H9 (cell line): ENCODE data around the gene SMNDC1. TPM values are rescaled to one million over a fixed set of nuclear protein-coding genes. Genes with fewer than 3 reads are reported as not detected.

Experiments used
- DNase-seq: peaks from one replicate; pipeline ENCODE4 v3.0.0-alpha.2; 2017
- H2AFZ ChIP-seq: one replicate; pipeline ENCODE4 v1.6.1; 2013; ENCODE audit warnings: mild to moderate bottlenecking, low read length, control low read depth, moderate library complexity
- H2AK5ac ChIP-seq: 2 replicates; pipeline ENCODE4 v1.6.1; 2013; ENCODE audit warnings: low read length, control low read depth, mixed read lengths; ENCODE audit not compliant: insufficient read length
- H2BK120ac ChIP-seq: one replicate; pipeline ENCODE4 v1.6.1; 2013; ENCODE audit warnings: low read depth, mild to moderate bottlenecking, low read length, control low read depth, inconsistent platforms; ENCODE audit not compliant: poor library complexity, severe bottlenecking
- H2BK12ac ChIP-seq: 2 replicates; pipeline ENCODE4 v1.6.1; 2013; ENCODE audit warnings: low read length, control low read depth, mixed read lengths, low read depth; ENCODE audit not compliant: insufficient read length
- H2BK15ac ChIP-seq: 2 replicates; pipeline ENCODE4 v1.6.1; 2013; ENCODE audit warnings: low read depth, low read length, control low read depth
- H2BK20ac ChIP-seq: one replicate; pipeline ENCODE4 v1.6.1; 2013; ENCODE audit warnings: low read depth, mild to moderate bottlenecking, low read length, control low read depth, inconsistent platforms; ENCODE audit not compliant: poor library complexity, severe bottlenecking
- H2BK5ac ChIP-seq: 2 replicates; pipeline ENCODE4 v1.6.1; 2013; ENCODE audit warnings: low read length, control low read depth, mixed read lengths; ENCODE audit not compliant: insufficient read length
- H3K14ac ChIP-seq: 2 replicates; pipeline ENCODE4 v1.6.1; 2013; ENCODE audit warnings: low read length, control low read depth; ENCODE audit not compliant: insufficient read depth
- H3K18ac ChIP-seq: 2 replicates; pipeline ENCODE4 v1.6.1; 2013; ENCODE audit warnings: low read depth, mild to moderate bottlenecking, mixed read lengths, low read length, control low read depth; ENCODE audit not compliant: insufficient read length
- H3K23ac ChIP-seq: 2 replicates; pipeline ENCODE4 v1.6.1; 2013; ENCODE audit warnings: low read length, control low read depth, mixed read lengths, low read depth; ENCODE audit not compliant: insufficient read length
- H3K23me2 ChIP-seq: 2 replicates; pipeline ENCODE4 v1.6.1; 2013; ENCODE audit warnings: low read depth, mild to moderate bottlenecking, mixed read lengths, low read length, control low read depth; ENCODE audit not compliant: insufficient read length, poor library complexity, severe bottlenecking
- H3K27ac ChIP-seq: 2 replicates; pipeline ENCODE4 v1.5.1; 2013; ENCODE audit warnings: low read length, control low read depth, mixed read lengths, low read depth; ENCODE audit not compliant: insufficient read length
- H3K27me3 ChIP-seq: 2 replicates; pipeline ENCODE4 v1.6.1; 2013; ENCODE audit warnings: low read length, control low read depth, inconsistent platforms; ENCODE audit not compliant: insufficient read depth
- H3K4ac ChIP-seq: 2 replicates; pipeline ENCODE4 v1.6.1; 2013; ENCODE audit warnings: low read depth, mild to moderate bottlenecking, control low read depth, inconsistent platforms, low read length, moderate library complexity
- H3K4me1 ChIP-seq: 2 replicates; pipeline ENCODE4 v1.6.1; 2013; ENCODE audit warnings: low read length, control low read depth, inconsistent platforms; ENCODE audit not compliant: insufficient read depth
- H3K4me2 ChIP-seq: 2 replicates; pipeline ENCODE4 v1.6.1; 2013; ENCODE audit warnings: low read length, control low read depth, mixed read lengths; ENCODE audit not compliant: insufficient read length, insufficient read depth
- H3K56ac ChIP-seq: 2 replicates; pipeline ENCODE4 v1.6.1; 2013; ENCODE audit warnings: low read depth, mild to moderate bottlenecking, mixed read lengths, low read length, control low read depth; ENCODE audit not compliant: insufficient read length
- H3K79me1 ChIP-seq: 2 replicates; pipeline ENCODE4 v1.6.1; 2013; ENCODE audit warnings: low read depth, mild to moderate bottlenecking, moderate library complexity, low read length, control low read depth, inconsistent platforms; ENCODE audit not compliant: insufficient read depth, poor library complexity, severe bottlenecking
- H3K79me2 ChIP-seq: 2 replicates; pipeline ENCODE4 v1.6.1; 2013; ENCODE audit warnings: low read length, control low read depth, inconsistent platforms; ENCODE audit not compliant: insufficient read depth
- H3K9ac ChIP-seq: 2 replicates; pipeline ENCODE4 v1.6.1; 2013; ENCODE audit warnings: low read length, control low read depth, mixed read lengths; ENCODE audit not compliant: insufficient read length; ENCODE audit errors: extremely low read depth
- H3K9me3 ChIP-seq: one replicate; pipeline ENCODE4 v1.6.1; 2013; ENCODE audit warnings: low read depth, low read length, inconsistent platforms; ENCODE audit not compliant: control insufficient read depth
- H3T11ph ChIP-seq: one replicate; pipeline ENCODE4 v1.6.1; 2013; ENCODE audit warnings: mild to moderate bottlenecking, low read length, control low read depth, inconsistent platforms
- H4K20me1 ChIP-seq: one replicate; pipeline ENCODE4 v1.6.1; 2013; ENCODE audit not compliant: control insufficient read depth, insufficient read length, insufficient read depth
- H4K5ac ChIP-seq: 2 replicates; pipeline ENCODE4 v1.6.1; 2013; ENCODE audit warnings: low read depth, mild to moderate bottlenecking, mixed read lengths, low read length, control low read depth; ENCODE audit not compliant: insufficient read length
- H4K8ac ChIP-seq: replicated peaks from 2 replicates; pipeline ENCODE4 v1.6.1; 2013; ENCODE audit warnings: low read length, control low read depth, mixed read lengths, low read depth; ENCODE audit not compliant: insufficient read length
- H4K91ac ChIP-seq: 2 replicates; pipeline ENCODE4 v1.6.1; 2013; ENCODE audit warnings: low read depth, mild to moderate bottlenecking, moderate library complexity, mixed read lengths, low read length, control low read depth; ENCODE audit not compliant: insufficient read length
- H3K27ac Mint-ChIP-seq, 3 experiments: 2 replicates in 2 of 3; 3 replicates in 1 of 3; pipeline ENCODE4 v1.8.0; 2020 to 2021; ENCODE audit warnings: mixed read lengths in 3 of 3, mild to moderate bottlenecking in 1 of 3, moderate library complexity in 1 of 3
- H3K27me3 Mint-ChIP-seq: 2 replicates; pipeline ENCODE4 v1.8.0; 2021; ENCODE audit warnings: low read depth, mild to moderate bottlenecking, moderate library complexity, mixed read lengths
- H3K36me3 Mint-ChIP-seq, 3 experiments: 2 replicates in 2 of 3; 3 replicates in 1 of 3; pipeline ENCODE4 v1.8.0; 2020 to 2021; ENCODE audit warnings: low read depth in 3 of 3, mixed read lengths in 3 of 3; ENCODE audit not compliant: insufficient read depth in 1 of 3
- H3K4me1 Mint-ChIP-seq, 2 experiments: 2 replicates each; pipeline ENCODE4 v1.8.0; 2020; ENCODE audit warnings: mixed read lengths in 2 of 2
- H3K4me3 Mint-ChIP-seq, 2 experiments: 2 replicates in 1 of 2; 3 replicates in 1 of 2; pipeline ENCODE4 v1.8.0; 2020 to 2021; ENCODE audit warnings: mild to moderate bottlenecking in 2 of 2, mixed read lengths in 2 of 2, moderate library complexity in 1 of 2
- H3K9me3 Mint-ChIP-seq, 2 experiments: 2 replicates in 1 of 2; 3 replicates in 1 of 2; pipeline ENCODE4 v1.8.0; 2020; ENCODE audit warnings: mild to moderate bottlenecking in 2 of 2, mixed read lengths in 2 of 2, moderate library complexity in 1 of 2
- WGBS: extraction: QIAGEN DNeasy Blood & Tissue Kit; methylation state at CpG from one replicate; pipeline ENCODE4 v1.1.7; 2013; ENCODE audit warnings: missing lambda C conversion rate, low lambda C conversion rate, mixed read lengths; ENCODE audit not compliant: insufficient read length; ENCODE audit errors: extremely low coverage; 5-methylcytosine and 5-hydroxymethylcytosine counted together
- total RNA-seq: library from RNA; stranded (reverse); gene quantifications from 2 replicates; pipeline ENCODE4 v1.2.1, GENCODE V29; 2021
- TF ChIP-seq, protein P1 (sequence below): fragments of 200-600 bp; sonication (generic); conservative IDR thresholded peaks from 3 replicates; pipeline ENCODE4 v1.8.0; 2021; ENCODE audit warnings: antibody characterized with exemption, mild to moderate bottlenecking

SMNDC1 gene
- total RNA-seq, 1 experiment from 2014 or later: 55.7 TPM

DNA sequence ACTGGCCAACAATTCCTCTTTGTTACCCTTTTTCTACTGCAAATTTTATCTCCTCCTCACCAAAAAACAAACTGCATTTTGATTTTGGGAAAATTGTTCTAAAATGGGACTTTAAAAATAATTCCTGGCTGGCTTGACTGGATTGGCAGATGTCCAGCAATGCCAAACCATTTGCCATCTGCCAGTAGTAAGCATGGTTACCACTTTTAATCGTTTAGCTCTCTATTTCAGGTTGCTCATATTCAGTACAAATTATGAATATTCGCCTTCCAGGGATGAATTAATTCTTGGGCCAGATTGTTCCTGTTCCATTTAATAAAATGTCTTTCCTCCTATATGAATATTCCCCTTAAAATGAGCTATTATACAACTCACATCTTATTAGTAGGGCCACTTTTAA is 35.7 kb downstream of the SMNDC1 start:
- H3T11ph ChIP-seq: no peak overlapping the region
- H2BK12ac ChIP-seq: no peak overlapping the region
- no peaks in the 10 kb centered on the region for H3K23me2 ChIP-seq
- H4K91ac ChIP-seq: no peak overlapping the region
- H3K27ac ChIP-seq: no peak overlapping the region
- no peak for DNase-seq
- no peaks in the 10 kb centered on the region for H3K27me3 ChIP-seq
- H3K23ac ChIP-seq: no peak overlapping the region
- no peak overlapping the region for H2AK5ac ChIP-seq
- H2BK20ac ChIP-seq: no peak overlapping the region
- no peaks in the 10 kb centered on the region for H3K79me2 ChIP-seq
- peaks cover 4 to 5% of the 10 kb centered on the region in 2 experiments; a peak in 3 of 4 replicates for H3K4me1 Mint-ChIP-seq
- no peak overlapping the region for H2BK5ac ChIP-seq
- H3K36me3 Mint-ChIP-seq: no peaks in the 10 kb centered on the region
- H4K5ac ChIP-seq: no peak overlapping the region
- H4K20me1 ChIP-seq: no peaks in the 10 kb centered on the region
- no peak overlapping the region for H3K9ac ChIP-seq
- H3K4me1 ChIP-seq: no peaks in the 10 kb centered on the region
- WGBS: no CpG with 5 or more reads among the region's 2 CpGs
- no peak overlapping the region for H2BK15ac ChIP-seq
- H3K27me3 Mint-ChIP-seq: no peaks in the 10 kb centered on the region; the same call in 1 of the 2 replicates
- no peak overlapping the region for H3K4me3 Mint-ChIP-seq
- H3K14ac ChIP-seq: no peak overlapping the region
- H3K9me3 ChIP-seq: no peaks in the 10 kb centered on the region
- no peak overlapping the region for H3K18ac ChIP-seq
- H3K79me1 ChIP-seq: no peaks in the 10 kb centered on the region
- H3K9me3 Mint-ChIP-seq: no peaks in the 10 kb centered on the region
- H2BK120ac ChIP-seq: no peak overlapping the region
- H3K4ac ChIP-seq: no peak overlapping the region
- no peak overlapping the region for H3K56ac ChIP-seq
- H3K27ac Mint-ChIP-seq: no peak overlapping the region
- TF ChIP-seq, protein P1, sequence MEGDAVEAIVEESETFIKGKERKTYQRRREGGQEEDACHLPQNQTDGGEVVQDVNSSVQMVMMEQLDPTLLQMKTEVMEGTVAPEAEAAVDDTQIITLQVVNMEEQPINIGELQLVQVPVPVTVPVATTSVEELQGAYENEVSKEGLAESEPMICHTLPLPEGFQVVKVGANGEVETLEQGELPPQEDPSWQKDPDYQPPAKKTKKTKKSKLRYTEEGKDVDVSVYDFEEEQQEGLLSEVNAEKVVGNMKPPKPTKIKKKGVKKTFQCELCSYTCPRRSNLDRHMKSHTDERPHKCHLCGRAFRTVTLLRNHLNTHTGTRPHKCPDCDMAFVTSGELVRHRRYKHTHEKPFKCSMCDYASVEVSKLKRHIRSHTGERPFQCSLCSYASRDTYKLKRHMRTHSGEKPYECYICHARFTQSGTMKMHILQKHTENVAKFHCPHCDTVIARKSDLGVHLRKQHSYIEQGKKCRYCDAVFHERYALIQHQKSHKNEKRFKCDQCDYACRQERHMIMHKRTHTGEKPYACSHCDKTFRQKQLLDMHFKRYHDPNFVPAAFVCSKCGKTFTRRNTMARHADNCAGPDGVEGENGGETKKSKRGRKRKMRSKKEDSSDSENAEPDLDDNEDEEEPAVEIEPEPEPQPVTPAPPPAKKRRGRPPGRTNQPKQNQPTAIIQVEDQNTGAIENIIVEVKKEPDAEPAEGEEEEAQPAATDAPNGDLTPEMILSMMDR: no peak
- no peak overlapping the region for H2AFZ ChIP-seq
- H3K4me2 ChIP-seq: no peak overlapping the region
- no peak overlapping the region for H4K8ac ChIP-seq
